Parathyroid adenoma (tissue), 2 donors: ENCODE results near the gene ARFGAP1.

Experiments used
- H2AFZ ChIP-seq: fragments of 300-600 bp; sonication (generic); one replicate; pipeline ENCODE4 v1.7.0; 2017; ENCODE audit warnings: antibody characterized with exemption, mild to moderate bottlenecking
- H3K27ac ChIP-seq: fragments of 300-600 bp; sonication (generic); one replicate; pipeline ENCODE4 v1.7.0; 2017
- H3K27me3 ChIP-seq: fragments of 300-600 bp; sonication (generic); one replicate; pipeline ENCODE4 v1.7.0; 2017; ENCODE audit warnings: low read length; ENCODE audit not compliant: control insufficient read depth, insufficient read depth
- H3K36me3 ChIP-seq: fragments of 300-600 bp; sonication (generic); one replicate; pipeline ENCODE4 v1.7.0; 2017; ENCODE audit warnings: low read length; ENCODE audit not compliant: control insufficient read depth, insufficient read depth
- H3K4me1 ChIP-seq: fragments of 300-600 bp; sonication (generic); one replicate; pipeline ENCODE4 v1.7.0; 2017; ENCODE audit warnings: control low read depth
- H3K4me2 ChIP-seq: fragments of 300-600 bp; sonication (generic); one replicate; pipeline ENCODE4 v1.7.0; 2017; ENCODE audit warnings: low read length
- H3K4me3 ChIP-seq: fragments of 300-600 bp; sonication (generic); one replicate; pipeline ENCODE4 v1.7.0; 2017; ENCODE audit warnings: low read depth, low read length
- H3K79me2 ChIP-seq: fragments of 300-600 bp; sonication (generic); one replicate; pipeline ENCODE4 v1.7.0; 2017; ENCODE audit warnings: control low read depth
- H3K9ac ChIP-seq: fragments of 300-600 bp; sonication (generic); one replicate; pipeline ENCODE4 v1.7.0; 2017; ENCODE audit warnings: mild to moderate bottlenecking
- H3K9me3 ChIP-seq: fragments of 300-600 bp; sonication (generic); one replicate; pipeline ENCODE4 v1.7.0; 2017; ENCODE audit warnings: low read length; ENCODE audit not compliant: control insufficient read depth
- CTCF ChIP-seq: fragments of 300-600 bp; sonication (generic); IDR thresholded peaks from one replicate; pipeline ENCODE4 v1.7.0; 2017; ENCODE audit warnings: antibody characterized with exemption, mild to moderate bottlenecking
- donor health status: primary hyperparathyroidism.

ARFGAP1 gene

GRCh38 chr20:63284544-63284949 is 11.9 kb downstream of the ARFGAP1 start:
- H2AFZ ChIP-seq, result no peak overlapping the region
- no peak for TF ChIP-seq CTCF
- no peaks in the 10 kb centered on the region for H3K27me3 ChIP-seq
- H3K9me3 ChIP-seq, result no peaks in the 10 kb centered on the region
- H3K27ac ChIP-seq, result no peak overlapping the region
- no peak overlapping the region for H3K9ac ChIP-seq
- H3K79me2 ChIP-seq, result no peaks in the 10 kb centered on the region
- no peaks in the 10 kb centered on the region for H3K36me3 ChIP-seq
- H3K4me3 ChIP-seq, result no peak overlapping the region
- H3K4me2 ChIP-seq, result no peak overlapping the region
- no peaks in the 10 kb centered on the region for H3K4me1 ChIP-seq

- Histone ChIP-seq H3K27me3 (no peaks in the 10 kb centered on the region), H3K4me3 (no peak overlapping the region), H2AFZ (no peak overlapping the region), H3K4me2 (no peak overlapping the region), H3K9me3 (no peaks in the 10 kb centered on the region), H3K9ac (no peak overlapping the region), H3K36me3 (no peaks in the 10 kb centered on the region), H3K79me2 (no peaks in the 10 kb centered on the region), H3K4me1 (no peaks in the 10 kb centered on the region), H3K27ac (no peak overlapping the region)
- TF ChIP-seq CTCF, result no peak
Observed at GRCh38 chr20:63284981-63285524, 12.4 kb downstream of the ARFGAP1 start.

GRCh38 chr20:63285636-63286615 is 13.3 kb downstream of the ARFGAP1 start:
- H3K36me3 ChIP-seq, result no peaks in the 10 kb centered on the region

GRCh38 chr20:63286781-63287696 is 14.4 kb downstream of the ARFGAP1 start:
- no peak overlapping the region for H2AFZ ChIP-seq
- H3K79me2 ChIP-seq, result no peaks in the 10 kb centered on the region
- H3K9me3 ChIP-seq, result no peaks in the 10 kb centered on the region
- no peaks in the 10 kb centered on the region for H3K36me3 ChIP-seq
- no peaks in the 10 kb centered on the region for H3K4me1 ChIP-seq
- no peak overlapping the region for H3K4me2 ChIP-seq
- H3K9ac ChIP-seq, result no peak overlapping the region
- H3K27ac ChIP-seq, result no peak overlapping the region
- H3K27me3 ChIP-seq, result no peaks in the 10 kb centered on the region
- TF ChIP-seq CTCF, result no peak
- no peak overlapping the region for H3K4me3 ChIP-seq

More at GRCh38 chr20:63285636-63286615, 13.3 kb downstream of the ARFGAP1 start:
- H3K9me3 ChIP-seq, result no peaks in the 10 kb centered on the region
- H3K4me1 ChIP-seq, result no peaks in the 10 kb centered on the region
- H3K9ac ChIP-seq, result no peak overlapping the region
- H3K27ac ChIP-seq, result no peak overlapping the region
- H3K27me3 ChIP-seq, result no peaks in the 10 kb centered on the region
- TF ChIP-seq CTCF, result no peak
- H3K4me2 ChIP-seq, result no peak overlapping the region
- H3K4me3 ChIP-seq, result no peak overlapping the region
- no peaks in the 10 kb centered on the region for H3K79me2 ChIP-seq
- H2AFZ ChIP-seq, result no peak overlapping the region
